ENCODE data around the gene DUSP21.
"Not testable (repeated sequence)": the region's sequence is repeated elsewhere in the genome, so short reads cannot be mapped to it uniquely, and the experiment has no call there.

Gene DUSP21
- 0 to 0.33 (median 0) reads per million in 17 experiments for total RNA-seq

GRCh38 chrX:44843753-44844152 is at the start of gene DUSP21:
TSS of gene DUSP21 (plus strand) at chrX:44844021. CDS start at chrX:44844133, 112 bp downstream.
- DNase-seq = no peak

DNA sequence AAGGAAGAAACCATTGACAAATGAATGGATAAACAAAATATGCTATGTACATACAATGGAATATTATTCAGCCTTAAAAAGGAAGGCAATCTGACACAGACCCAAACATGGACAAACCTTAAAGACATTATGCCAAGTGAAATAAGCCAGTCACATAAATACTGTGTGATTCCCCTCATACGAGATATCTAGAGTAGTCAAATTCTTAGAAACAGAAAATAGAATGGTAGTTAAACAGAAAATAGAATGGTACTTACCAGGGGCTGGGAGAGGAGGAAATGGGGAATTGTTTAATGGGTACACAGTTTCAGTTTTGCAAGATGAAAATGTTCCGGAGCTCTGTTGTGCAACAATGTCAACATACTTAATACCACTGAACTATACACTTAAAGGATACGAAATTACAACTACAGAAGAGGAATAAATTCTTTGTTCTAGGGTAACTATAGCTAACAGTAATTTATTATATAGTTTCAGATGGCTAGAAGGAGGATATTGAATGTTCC is 47.8 kb upstream of the DUSP21 start:
- peak in 3 of 4 experiments; percentile 4 to 41 (median 7) for DNase-seq

GRCh38 chrX:44802613-44803012 is 41.2 kb upstream of the DUSP21 start:
- DNase-seq = no peak

DNA sequence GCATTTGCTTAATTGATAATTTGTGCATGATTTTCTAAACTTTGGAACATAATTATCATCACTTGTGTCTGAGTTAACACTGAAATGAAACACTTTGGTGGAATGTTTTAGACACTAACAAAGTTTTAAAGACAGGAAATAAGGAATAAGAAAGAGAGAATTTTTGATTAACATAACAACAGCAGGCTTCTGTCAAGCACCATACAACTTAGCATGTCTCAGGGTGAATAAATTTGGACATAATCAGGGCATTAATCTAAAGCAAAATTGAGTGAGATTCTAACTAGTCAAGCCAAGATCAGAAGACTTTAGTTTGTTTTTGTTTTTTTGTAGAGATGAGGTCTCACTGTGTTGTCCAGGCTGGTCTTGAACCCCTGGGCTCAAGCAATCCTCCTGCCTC is 28.1 kb upstream of the DUSP21 start:
- no peak for DNase-seq

DNA sequence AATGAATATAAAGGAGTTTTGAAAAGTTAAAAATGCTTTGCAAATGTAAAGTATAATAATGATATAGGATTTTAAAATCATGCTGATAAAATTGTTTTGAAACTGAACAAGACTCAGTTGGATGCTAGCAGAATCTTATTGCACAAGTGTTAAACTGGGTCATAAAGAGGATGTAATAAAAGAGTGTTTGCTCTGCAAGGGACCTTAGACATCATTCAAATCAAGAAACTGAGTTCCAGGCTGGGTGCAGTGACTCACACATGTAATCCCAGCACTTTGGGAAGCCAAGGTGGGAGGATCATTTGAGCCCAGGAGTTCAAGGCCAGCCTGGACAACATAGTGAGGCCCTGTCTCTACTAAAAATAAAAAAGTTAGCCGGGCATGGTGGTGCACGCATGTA is 27.5 kb upstream of the DUSP21 start:
- DNase-seq = no peak

DNA sequence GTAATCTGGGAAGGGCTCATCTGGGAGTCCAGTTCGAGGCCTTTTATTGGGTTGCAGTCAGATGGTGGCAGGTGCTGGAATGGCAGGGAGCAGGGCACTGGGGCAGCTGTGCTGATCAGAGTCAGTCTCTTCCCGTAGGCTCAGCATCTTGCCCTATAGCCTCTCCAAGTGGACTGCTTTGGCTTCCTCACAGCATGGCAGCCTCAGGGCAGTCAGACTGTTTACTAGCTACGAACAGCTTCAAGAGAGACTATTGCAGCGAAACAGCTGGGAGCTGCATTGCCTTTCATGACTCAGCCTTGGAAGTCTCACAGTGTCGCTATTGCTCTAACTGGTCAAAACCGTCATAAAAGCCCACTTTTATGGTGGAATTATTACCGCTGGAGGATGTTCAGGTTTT is 26.8 kb upstream of the DUSP21 start:
- DNase-seq = no peak

DNA sequence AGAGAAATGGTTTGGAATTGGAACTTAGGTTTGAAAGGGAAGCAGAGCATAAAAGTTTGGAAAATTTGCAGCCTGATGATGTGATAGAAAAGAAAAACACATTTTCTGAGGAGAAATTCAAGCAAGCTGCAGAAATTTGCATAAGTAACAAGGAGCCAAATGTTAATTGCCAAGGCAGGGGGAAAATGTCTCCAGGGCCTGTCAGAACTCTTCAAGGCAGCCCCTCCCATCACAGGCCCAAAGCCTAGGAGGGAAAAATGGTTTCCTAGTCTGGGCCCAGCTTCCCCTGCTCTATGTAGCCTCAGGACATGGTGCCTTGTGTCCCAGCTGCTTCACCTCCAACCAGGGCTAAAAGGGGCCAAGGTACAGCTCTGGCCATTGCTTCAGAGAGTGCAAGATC is 21.2 kb upstream of the DUSP21 start:
- no peak for DNase-seq

- DNase-seq = not testable (repeated sequence)
Observed at GRCh38 chrX:44823193-44823592, 20.6 kb upstream of the DUSP21 start.

DNA sequence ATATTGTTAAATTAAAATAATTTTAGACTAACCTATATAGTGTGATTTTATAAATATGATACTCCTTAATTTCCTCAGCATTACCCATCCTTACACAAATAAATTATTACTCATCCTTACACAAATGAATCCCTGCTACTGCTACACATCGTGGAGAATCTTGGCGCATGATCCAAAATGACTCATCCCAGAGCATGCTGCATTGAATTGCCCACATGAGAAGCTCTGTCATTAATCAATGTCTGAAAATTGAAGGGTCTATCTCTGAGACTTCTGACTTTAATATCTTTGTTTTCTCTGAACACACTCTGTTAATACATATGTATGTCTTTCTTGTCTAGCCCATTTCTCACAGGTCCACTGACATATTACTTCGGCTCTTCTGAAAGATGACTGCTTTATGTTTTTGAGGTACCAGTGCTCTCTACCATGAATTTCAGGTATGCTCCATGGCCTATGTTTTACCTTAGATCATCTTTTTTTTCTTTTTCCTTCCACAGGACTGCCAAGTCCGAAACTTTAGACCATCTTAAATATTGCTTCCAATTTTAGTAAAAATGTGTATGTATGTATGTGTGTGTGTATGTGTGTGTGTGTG is 15.7 kb upstream of the DUSP21 start:
- peak in 1 of 4 experiments; percentile 1 for DNase-seq

- no peak for DNase-seq
Observed at GRCh38 chrX:44829832-44830231, 14.0 kb upstream of the DUSP21 start.

- no peak for DNase-seq
Observed at GRCh38 chrX:44842550-44843317, 1.1 kb upstream of the DUSP21 start.

DNA sequence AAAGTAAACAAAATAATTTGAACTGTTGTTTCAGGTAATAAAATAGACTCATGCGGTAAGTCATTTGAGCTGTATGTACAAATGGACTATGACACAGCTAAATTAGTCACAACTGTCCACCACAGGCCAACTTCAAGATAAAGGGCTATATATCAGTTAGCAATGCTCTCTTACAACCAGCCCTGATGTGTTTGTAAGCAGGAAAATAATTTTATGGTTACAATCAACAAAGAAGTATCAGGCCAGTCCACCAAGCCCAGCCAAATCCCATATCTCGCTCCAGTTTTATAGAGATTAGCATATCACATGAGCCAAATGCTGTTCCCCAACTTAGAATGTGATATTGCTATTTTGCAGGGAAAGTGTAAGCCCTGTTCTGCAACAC is 511 bp upstream of the DUSP21 start:
- DNase-seq = no peak

- DNase-seq = no peak
Observed at GRCh38 chrX:44844204-44844603, 383 bp downstream of the DUSP21 start.

- DNase-seq = not testable (repeated sequence)
Observed at GRCh38 chrX:44850891-44851290, 7.1 kb downstream of the DUSP21 start.

GRCh38 chrX:44871114-44871645 is 27.4 kb downstream of the DUSP21 start:
- DNase-seq = peak in 1 of 4 experiments; percentile 3

DNA sequence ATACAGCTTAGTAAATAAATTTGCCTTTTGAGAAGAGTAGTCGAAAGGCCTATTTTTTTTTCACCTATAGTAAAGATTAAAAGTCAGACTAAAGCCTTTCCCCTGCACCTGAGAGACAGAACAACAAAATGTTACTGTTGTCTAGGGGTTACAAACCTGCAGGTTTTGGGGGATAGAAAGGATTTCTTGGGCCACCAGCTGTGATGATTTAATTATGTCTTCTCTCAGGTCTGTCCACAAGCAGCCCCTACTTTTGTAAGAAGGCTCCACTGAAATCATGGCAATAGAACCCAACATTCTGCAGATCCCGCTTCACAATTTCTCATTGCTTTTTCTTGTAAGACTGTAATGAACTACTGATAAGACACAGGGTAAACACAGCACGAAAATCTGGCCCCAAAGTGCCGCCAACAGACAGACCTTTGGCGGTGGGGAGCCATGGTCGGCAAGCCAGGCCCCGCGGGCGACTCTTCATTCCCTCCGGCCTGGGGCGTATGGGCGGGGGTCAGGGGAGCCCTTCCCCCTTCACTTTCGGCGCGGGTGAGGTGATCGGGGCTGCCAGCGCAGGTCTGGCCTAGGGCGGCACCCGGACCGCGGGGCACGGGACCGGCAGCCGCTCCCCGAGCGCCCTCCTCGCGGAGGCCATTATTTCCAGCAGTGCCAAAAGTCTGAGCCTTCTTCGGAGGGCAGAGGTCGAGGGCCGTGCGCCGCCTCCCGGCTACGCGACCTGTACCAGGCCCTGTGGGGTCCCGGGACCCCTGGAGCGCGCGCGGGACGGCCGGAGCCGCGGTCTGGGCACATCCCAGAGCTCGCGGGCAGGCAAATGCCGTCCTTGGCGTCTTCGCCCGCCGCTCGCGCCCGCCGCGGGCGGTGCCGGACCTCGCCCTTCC is 28.4 kb downstream of the DUSP21 start:
- peak; percentile 26 to 63 (median 38) for DNase-seq

DNA sequence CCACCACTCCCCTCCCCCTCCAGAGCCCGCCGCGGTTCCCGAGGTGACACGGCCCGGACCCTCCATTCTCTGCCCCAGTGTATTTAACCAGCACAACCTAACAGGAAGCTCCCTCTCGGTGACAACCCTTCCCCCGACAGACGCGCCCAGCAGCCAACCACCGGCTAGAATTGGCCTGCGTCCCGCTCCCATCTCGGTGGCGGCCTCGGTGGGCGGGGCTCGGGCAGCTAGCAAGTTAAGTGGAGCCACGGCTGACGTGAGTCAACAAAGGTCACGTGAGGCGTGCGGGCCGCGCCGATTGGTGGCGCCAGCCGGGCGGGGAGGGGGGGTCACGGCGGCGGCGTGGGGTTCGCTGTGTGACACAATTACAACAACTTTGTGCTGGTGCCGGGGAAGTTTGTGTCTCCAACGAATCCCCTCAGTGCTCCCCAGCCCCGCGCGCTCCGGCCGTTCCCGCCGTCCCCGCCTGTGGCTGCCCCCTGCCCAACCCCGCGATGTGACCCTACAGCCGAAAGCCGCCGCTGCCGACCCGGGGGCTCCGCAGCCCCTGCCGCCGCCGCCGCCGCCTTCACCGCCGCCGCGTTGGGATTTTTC is 29.1 kb downstream of the DUSP21 start, which contains the start of gene KDM6A:
Gene KDM6A, plus strand, starts transcription at position 368 of the 594 bp plus-strand sequence. CDS start 364 bp downstream, outside the sequence.
- peak; percentile 95 to 97 (median 96) for DNase-seq

- peak; percentile 46 to 74 (median 58) for DNase-seq
Observed at GRCh38 chrX:44873415-44874276, 29.8 kb downstream of the DUSP21 start.

GRCh38 chrX:44874420-44875184 is 30.8 kb downstream of the DUSP21 start:
- peak; percentile 6 to 36 (median 26) for DNase-seq

- DNase-seq = no peak
Observed at GRCh38 chrX:44875185-44875489, 31.3 kb downstream of the DUSP21 start.

Data from suppressor macrophage (primary cell).